ENCODE data around the gene CPE.

DNA sequence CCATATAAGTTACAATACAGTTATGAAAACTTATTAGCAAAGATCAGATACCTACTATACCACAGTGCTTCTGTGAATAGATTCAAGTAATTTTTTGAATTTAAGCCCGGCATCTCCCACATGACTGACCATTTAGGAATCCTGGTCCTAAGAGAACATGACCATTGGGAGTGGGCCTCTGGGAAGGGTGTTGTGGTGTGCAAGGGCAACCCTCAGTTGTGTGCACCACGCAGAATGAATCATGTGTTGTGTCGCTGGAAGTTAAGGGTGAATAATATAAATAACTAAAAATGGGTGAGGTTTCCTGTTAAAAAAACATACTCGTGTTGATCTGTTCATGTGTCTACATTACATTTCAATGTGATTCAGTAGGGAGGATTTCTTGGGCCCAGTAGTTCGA, 15.5 kb downstream of the CPE start:
- TF ChIP-seq CBX5 (IDR thresholded peaks at IDR 0.05; ENCODE audit: low read depth), result no peak
- no peak for TF ChIP-seq KDM1A (IDR thresholded peaks at IDR 0.05; ENCODE audit: borderline replicate concordance)
- no peak for TF ChIP-seq POLR2AphosphoS5 (IDR thresholded peaks at IDR 0.05; ENCODE audit: low read length)
- TF ChIP-seq EZH2 (IDR thresholded peaks at IDR 0.05; ENCODE audit: borderline replicate concordance, control insufficient read depth, low read depth, low read length), result no peak
- no peak for TF ChIP-seq POLR2A (IDR thresholded peaks at IDR 0.05; ENCODE audit: low read depth, low read length)
- no peak for TF ChIP-seq RFX5 (IDR thresholded peaks at IDR 0.05; ENCODE audit: low read depth, low read length)
- no peak for TF ChIP-seq EGR1 (IDR thresholded peaks at IDR 0.05; ENCODE audit: borderline replicate concordance in 1 of 2, low read depth in 2 of 2, low read length in 2 of 2)
- TF ChIP-seq, protein P1, sequence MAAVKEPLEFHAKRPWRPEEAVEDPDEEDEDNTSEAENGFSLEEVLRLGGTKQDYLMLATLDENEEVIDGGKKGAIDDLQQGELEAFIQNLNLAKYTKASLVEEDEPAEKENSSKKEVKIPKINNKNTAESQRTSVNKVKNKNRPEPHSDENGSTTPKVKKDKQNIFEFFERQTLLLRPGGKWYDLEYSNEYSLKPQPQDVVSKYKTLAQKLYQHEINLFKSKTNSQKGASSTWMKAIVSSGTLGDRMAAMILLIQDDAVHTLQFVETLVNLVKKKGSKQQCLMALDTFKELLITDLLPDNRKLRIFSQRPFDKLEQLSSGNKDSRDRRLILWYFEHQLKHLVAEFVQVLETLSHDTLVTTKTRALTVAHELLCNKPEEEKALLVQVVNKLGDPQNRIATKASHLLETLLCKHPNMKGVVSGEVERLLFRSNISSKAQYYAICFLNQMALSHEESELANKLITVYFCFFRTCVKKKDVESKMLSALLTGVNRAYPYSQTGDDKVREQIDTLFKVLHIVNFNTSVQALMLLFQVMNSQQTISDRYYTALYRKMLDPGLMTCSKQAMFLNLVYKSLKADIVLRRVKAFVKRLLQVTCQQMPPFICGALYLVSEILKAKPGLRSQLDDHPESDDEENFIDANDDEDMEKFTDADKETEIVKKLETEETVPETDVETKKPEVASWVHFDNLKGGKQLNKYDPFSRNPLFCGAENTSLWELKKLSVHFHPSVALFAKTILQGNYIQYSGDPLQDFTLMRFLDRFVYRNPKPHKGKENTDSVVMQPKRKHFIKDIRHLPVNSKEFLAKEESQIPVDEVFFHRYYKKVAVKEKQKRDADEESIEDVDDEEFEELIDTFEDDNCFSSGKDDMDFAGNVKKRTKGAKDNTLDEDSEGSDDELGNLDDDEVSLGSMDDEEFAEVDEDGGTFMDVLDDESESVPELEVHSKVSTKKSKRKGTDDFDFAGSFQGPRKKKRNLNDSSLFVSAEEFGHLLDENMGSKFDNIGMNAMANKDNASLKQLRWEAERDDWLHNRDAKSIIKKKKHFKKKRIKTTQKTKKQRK (IDR thresholded peaks at IDR 0.05; ENCODE audit: low read depth, low read length), result no peak
- TF ChIP-seq FOS (IDR thresholded peaks at IDR 0.05; ENCODE audit: borderline replicate concordance, extremely low read depth, insufficient read length), result no peak
- TF ChIP-seq, protein P2, sequence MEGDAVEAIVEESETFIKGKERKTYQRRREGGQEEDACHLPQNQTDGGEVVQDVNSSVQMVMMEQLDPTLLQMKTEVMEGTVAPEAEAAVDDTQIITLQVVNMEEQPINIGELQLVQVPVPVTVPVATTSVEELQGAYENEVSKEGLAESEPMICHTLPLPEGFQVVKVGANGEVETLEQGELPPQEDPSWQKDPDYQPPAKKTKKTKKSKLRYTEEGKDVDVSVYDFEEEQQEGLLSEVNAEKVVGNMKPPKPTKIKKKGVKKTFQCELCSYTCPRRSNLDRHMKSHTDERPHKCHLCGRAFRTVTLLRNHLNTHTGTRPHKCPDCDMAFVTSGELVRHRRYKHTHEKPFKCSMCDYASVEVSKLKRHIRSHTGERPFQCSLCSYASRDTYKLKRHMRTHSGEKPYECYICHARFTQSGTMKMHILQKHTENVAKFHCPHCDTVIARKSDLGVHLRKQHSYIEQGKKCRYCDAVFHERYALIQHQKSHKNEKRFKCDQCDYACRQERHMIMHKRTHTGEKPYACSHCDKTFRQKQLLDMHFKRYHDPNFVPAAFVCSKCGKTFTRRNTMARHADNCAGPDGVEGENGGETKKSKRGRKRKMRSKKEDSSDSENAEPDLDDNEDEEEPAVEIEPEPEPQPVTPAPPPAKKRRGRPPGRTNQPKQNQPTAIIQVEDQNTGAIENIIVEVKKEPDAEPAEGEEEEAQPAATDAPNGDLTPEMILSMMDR (IDR thresholded peaks at IDR 0.05 in 2 of 3, conservative IDR thresholded peaks at IDR 0.05 in 1 of 3; ENCODE audit: control insufficient read depth in 2 of 3, extremely low read depth in 1 of 3, insufficient read depth in 1 of 3, low read depth in 3 of 3, low read length in 3 of 3), result no peak
- no peak for TF ChIP-seq SUZ12 (IDR thresholded peaks at IDR 0.05; ENCODE audit: unreplicated experiment)

Measured in GM12878 (cell line).